HL-60 (cell line): ENCODE results near the gene GREM1.

Source experiments
- CTCF ChIP-seq: IDR thresholded peaks from one replicate; pipeline ENCODE4 v1.5.1; 2011; ENCODE audit warnings: low read length, control low read depth, inconsistent platforms; ENCODE audit not compliant: insufficient read depth
- GABPA ChIP-seq: IDR thresholded peaks from 2 replicates; pipeline ENCODE4 v1.6.1; 2012; ENCODE audit warnings: low read depth
- POLR2AphosphoS5 ChIP-seq: IDR thresholded peaks from 2 replicates; pipeline ENCODE4 v1.6.1; 2012; ENCODE audit warnings: low read depth
- SPI1 ChIP-seq: IDR thresholded peaks from 2 replicates; pipeline ENCODE4 v1.6.1; 2012; ENCODE audit warnings: low read depth, mild to moderate bottlenecking, borderline replicate concordance
- TF ChIP-seq, protein P1 (sequence below): IDR thresholded peaks from 2 replicates; pipeline ENCODE4 v1.6.1; 2012; ENCODE audit warnings: low read depth; ENCODE audit not compliant: insufficient replicate concordance

GRCh38 chr15:32778391-32779176, 60.8 kb downstream of the GREM1 start:
- TF ChIP-seq CTCF (no peak), SPI1 (no peak), GABPA (no peak), POLR2AphosphoS5 (no peak)
- TF ChIP-seq, protein P1, sequence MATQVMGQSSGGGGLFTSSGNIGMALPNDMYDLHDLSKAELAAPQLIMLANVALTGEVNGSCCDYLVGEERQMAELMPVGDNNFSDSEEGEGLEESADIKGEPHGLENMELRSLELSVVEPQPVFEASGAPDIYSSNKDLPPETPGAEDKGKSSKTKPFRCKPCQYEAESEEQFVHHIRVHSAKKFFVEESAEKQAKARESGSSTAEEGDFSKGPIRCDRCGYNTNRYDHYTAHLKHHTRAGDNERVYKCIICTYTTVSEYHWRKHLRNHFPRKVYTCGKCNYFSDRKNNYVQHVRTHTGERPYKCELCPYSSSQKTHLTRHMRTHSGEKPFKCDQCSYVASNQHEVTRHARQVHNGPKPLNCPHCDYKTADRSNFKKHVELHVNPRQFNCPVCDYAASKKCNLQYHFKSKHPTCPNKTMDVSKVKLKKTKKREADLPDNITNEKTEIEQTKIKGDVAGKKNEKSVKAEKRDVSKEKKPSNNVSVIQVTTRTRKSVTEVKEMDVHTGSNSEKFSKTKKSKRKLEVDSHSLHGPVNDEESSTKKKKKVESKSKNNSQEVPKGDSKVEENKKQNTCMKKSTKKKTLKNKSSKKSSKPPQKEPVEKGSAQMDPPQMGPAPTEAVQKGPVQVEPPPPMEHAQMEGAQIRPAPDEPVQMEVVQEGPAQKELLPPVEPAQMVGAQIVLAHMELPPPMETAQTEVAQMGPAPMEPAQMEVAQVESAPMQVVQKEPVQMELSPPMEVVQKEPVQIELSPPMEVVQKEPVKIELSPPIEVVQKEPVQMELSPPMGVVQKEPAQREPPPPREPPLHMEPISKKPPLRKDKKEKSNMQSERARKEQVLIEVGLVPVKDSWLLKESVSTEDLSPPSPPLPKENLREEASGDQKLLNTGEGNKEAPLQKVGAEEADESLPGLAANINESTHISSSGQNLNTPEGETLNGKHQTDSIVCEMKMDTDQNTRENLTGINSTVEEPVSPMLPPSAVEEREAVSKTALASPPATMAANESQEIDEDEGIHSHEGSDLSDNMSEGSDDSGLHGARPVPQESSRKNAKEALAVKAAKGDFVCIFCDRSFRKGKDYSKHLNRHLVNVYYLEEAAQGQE: no peak
